ENCODE results near the gene DAZAP1.

DAZAP1 gene

GRCh38 chr19:1408300-1409203, 1.2 kb downstream of the DAZAP1 start:
- no peak for DNase-seq
- peak overlapping the region; percentile 92 for H3K4me3 ChIP-seq (ENCODE audit: low read depth, low read length)
- no peaks in the 10 kb centered on the region for H3K9me3 ChIP-seq
- peaks cover 22% of the 10 kb centered on the region for H3K4me1 ChIP-seq
- no peaks in the 10 kb centered on the region for H3K27me3 ChIP-seq
- no peak for TF ChIP-seq CTCF (IDR thresholded peaks at IDR 0.05; ENCODE audit: low read depth, low read length)
- H3K36me3 ChIP-seq: peaks cover 52% of the 10 kb centered on the region

GRCh38 chr19:1409204-1410005, 2.0 kb downstream of the DAZAP1 start:
- H3K36me3 ChIP-seq: peaks cover 60% of the 10 kb centered on the region
- TF ChIP-seq CTCF (IDR thresholded peaks at IDR 0.05; ENCODE audit: low read depth, low read length): no peak
- peaks cover 22% of the 10 kb centered on the region for H3K4me1 ChIP-seq
- no peaks in the 10 kb centered on the region for H3K9me3 ChIP-seq
- DNase-seq: no peak
- no peaks in the 10 kb centered on the region for H3K27me3 ChIP-seq
- peak overlapping the region; percentile 92 for H3K4me3 ChIP-seq (ENCODE audit: low read depth, low read length)

GRCh38 chr19:1410136-1410786, 2.9 kb downstream of the DAZAP1 start:
- no peaks in the 10 kb centered on the region for H3K27me3 ChIP-seq
- peaks cover 64% of the 10 kb centered on the region for H3K36me3 ChIP-seq
- peak overlapping the region; percentile 92 for H3K4me3 ChIP-seq (ENCODE audit: low read depth, low read length)

GRCh38 chr19:1410789-1411188, 3.4 kb downstream of the DAZAP1 start:
- peaks cover 67% of the 10 kb centered on the region for H3K36me3 ChIP-seq

More at GRCh38 chr19:1410136-1410786, 2.9 kb downstream of the DAZAP1 start:
- TF ChIP-seq CTCF (IDR thresholded peaks at IDR 0.05; ENCODE audit: low read depth, low read length): no peak
- peaks cover 22% of the 10 kb centered on the region for H3K4me1 ChIP-seq
- no peak for DNase-seq
- H3K9me3 ChIP-seq: no peaks in the 10 kb centered on the region

More at GRCh38 chr19:1410789-1411188, 3.4 kb downstream of the DAZAP1 start:
- Histone ChIP-seq H3K9me3 (no peaks in the 10 kb centered on the region), H3K4me3 (ENCODE audit: low read depth, low read length) (peak overlapping the region; percentile 92; the same call in 1 of the 2 replicates), H3K4me1 (peaks cover 25% of the 10 kb centered on the region), H3K27me3 (no peaks in the 10 kb centered on the region)
- DNase-seq: no peak
- no peak for TF ChIP-seq CTCF (IDR thresholded peaks at IDR 0.05; ENCODE audit: low read depth, low read length)

Measured in BE2C (cell line).